HepG2 (cell line): Measurements from ENCODE around the gene CDH1. TPM values are rescaled to one million over a fixed set of nuclear protein-coding genes. Genes with fewer than 3 reads are reported as not detected.

Source experiments
- ATAC-seq: fragments of 200-7000 bp; cut with Tn5 transposase; 3 replicates; pipeline ENCODE4 v1.9.1; 2020; ENCODE audit warnings: mild to moderate bottlenecking, moderate library complexity
- BruUV-seq: library from RNA; stranded (reverse); fragments of 400-500 nt; replicated peaks from 2 replicates; lab custom pipeline; 2021; lab: Mats Ljungman, UMichigan
- CTCF ChIA-PET: fragments of 300-600 bp; formaldehyde crosslinking; extraction: SDS; loops from one replicate; lab custom pipeline; 2021; ENCODE audit warnings: low total read pairs, inconsistent platforms, low intra/inter-chr PET ratio; lab: Yijun Ruan, JAX
- POLR2A ChIA-PET: fragments of 350-600 bp; sonication (Branson Sonifier 250); formaldehyde crosslinking; loops from one replicate; lab custom pipeline; 2020; ENCODE audit warnings: antibody characterized with exemption, inconsistent platforms; lab: Yijun Ruan, JAX
- DNase-seq: peaks from one replicate; pipeline ENCODE4 v3.0.0-alpha.2; 2015; ENCODE audit warnings: low spot score
- FAIRE-seq: peaks from 3 replicates; lab custom pipeline; 2011; peaks lifted over from hg19 to GRCh38; lab: Jason Lieb, UNC
- H2AFZ ChIP-seq: one replicate; pipeline ENCODE4 v1.6.1; 2011; ENCODE audit warnings: low read length, inconsistent platforms
- H3K27ac ChIP-seq: fragments of 300-600 bp; 3 replicates; pipeline ENCODE4 v1.8.0; 2011; ENCODE audit warnings: mixed run types, mild to moderate bottlenecking, mixed read lengths, low read length, inconsistent platforms; ENCODE audit not compliant: insufficient read depth; ENCODE audit errors: extremely low read length
- H3K27me3 ChIP-seq, 2 experiments: fragments of 200-600 bp in 1 of 2; 2 replicates in 1 of 2; 3 replicates in 1 of 2; pipeline versions ENCODE4 v1.6.0 to v1.8.0; 2011; ENCODE audit warnings: low read length in 2 of 2, mild to moderate bottlenecking in 2 of 2, moderate library complexity in 2 of 2, inconsistent platforms in 1 of 2; ENCODE audit not compliant: insufficient read depth in 2 of 2, control insufficient read depth in 1 of 2
- H3K36me3 ChIP-seq, 2 experiments: fragments of 200-600 bp in 1 of 2; replicated peaks in 1 of 2; 2 replicates in 1 of 2; 3 replicates in 1 of 2; pipeline versions ENCODE4 v1.5.1 to v1.8.0; 2011; ENCODE audit warnings: low read length in 2 of 2, inconsistent platforms in 1 of 2; ENCODE audit not compliant: insufficient read depth in 2 of 2, control insufficient read depth in 1 of 2
- H3K4me1 ChIP-seq: 2 replicates; pipeline ENCODE4 v1.5.1; 2012; ENCODE audit warnings: low read length, inconsistent platforms; ENCODE audit not compliant: insufficient read depth
- H3K4me2 ChIP-seq: 2 replicates; pipeline ENCODE4 v1.6.0; 2011; ENCODE audit warnings: low read depth, low read length, inconsistent platforms
- H3K4me3 ChIP-seq, 3 experiments: fragments of 200-600 bp in 1 of 3; sonication (generic), shearing (Covaris generic) in 1 of 3; replicated peaks in 1 of 3; 2 replicates each; pipeline ENCODE4 v1.5.1; 2011 to 2016; ENCODE audit warnings: low read length in 3 of 3, inconsistent platforms in 2 of 3, low read depth in 2 of 3, mild to moderate bottlenecking in 2 of 3, control low read depth in 1 of 3, mixed read lengths in 1 of 3; ENCODE audit not compliant: insufficient read depth in 1 of 3
- H3K79me2 ChIP-seq: one replicate; pipeline ENCODE4 v1.6.1; 2011; ENCODE audit warnings: low read length, inconsistent platforms; ENCODE audit not compliant: insufficient read depth
- H3K9ac ChIP-seq: 2 replicates; pipeline ENCODE4 v1.6.0; 2011; ENCODE audit warnings: mild to moderate bottlenecking, low read depth, low read length, inconsistent platforms; ENCODE audit not compliant: insufficient read depth
- H3K9me3 ChIP-seq: 2 replicates; pipeline ENCODE4 v1.5.1; 2012; ENCODE audit warnings: mild to moderate bottlenecking, low read length
- H4K20me1 ChIP-seq: 2 replicates; pipeline ENCODE4 v1.6.0; 2011; ENCODE audit warnings: inconsistent platforms, mild to moderate bottlenecking, low read length, moderate library complexity; ENCODE audit not compliant: insufficient read depth
- NCOA2 ChIP-seq: sonication (generic); formaldehyde crosslinking; IDR thresholded peaks from 2 replicates; pipeline ENCODE4 v1.8.0; 2022; ENCODE audit warnings: inconsistent platforms
- PLRG1 ChIP-seq: fragments of 450-650 bp; conservative IDR thresholded peaks from 2 replicates; pipeline ENCODE4 v1.6.1; 2016
- RARG ChIP-seq: sonication (generic); formaldehyde crosslinking; IDR thresholded peaks from 2 replicates; pipeline ENCODE4 v1.4.0; 2020; ENCODE audit warnings: low read depth, mild to moderate bottlenecking, missing genetic modification reagents
- ZMYM2 ChIP-seq: sonication (generic); formaldehyde crosslinking; IDR thresholded peaks from 2 replicates; pipeline ENCODE4 v1.8.0; 2022; ENCODE audit warnings: mild to moderate bottlenecking, missing genetic modification reagents
- ZNF879 ChIP-seq: sonication (generic); formaldehyde crosslinking; IDR thresholded peaks from 2 replicates; pipeline ENCODE4 v1.8.1; 2023; ENCODE audit warnings: missing genetic modification reagents
- WGBS: methylation state at CpG from one replicate; pipeline ENCODE4 v1.1.6; 2017; ENCODE audit warnings: low lambda C conversion rate; 5-methylcytosine and 5-hydroxymethylcytosine counted together
- in situ Hi-C: cut with HindIII; loops from 2 replicates; pipeline ENCODE4 v1.10.0; 2017; ENCODE audit warnings: low pct_unique_long_range_greater_than_20kb; ENCODE audit not compliant: extremely low pct_ligation_motif_present
- intact Hi-C: fragments of 100-400 bp; cut with micrococcal nuclease; formaldehyde crosslinking; loops from one replicate; pipeline ENCODE4 v1.10.0; 2022; ENCODE audit not compliant: unreplicated experiment
- polyA plus RNA-seq, 8 experiments: library from polyadenylated mRNA; depleted of rRNA in 3 of 8; stranded (reverse) in 7 of 8; unstranded in 1 of 8; fragments of >200 nt; fragmentation: Illumina TruSeq in 4 of 8; extraction: Trizol in 4 of 8; gene quantifications; 2 replicates each; pipeline versions ENCODE4 v1.2.1 to v1.2.3, GENCODE V29; 2011 to 2016; ENCODE audit warnings: low read depth in 4 of 8, missing spikeins in 1 of 8, mixed read lengths in 1 of 8; ENCODE audit not compliant: insufficient read depth in 1 of 8
- total RNA-seq, 5 experiments: library from RNA; depleted of rRNA; stranded (reverse); fragments of >200 nt; fragmentation: Illumina TruSeq; extraction: Trizol; gene quantifications; 2 replicates each; pipeline ENCODE4 v1.2.3, GENCODE V29; 2016; ENCODE audit warnings: low read depth in 1 of 5
- TF ChIP-seq, protein P1 (sequence below): sonication (generic); formaldehyde crosslinking; IDR thresholded peaks from 2 replicates; pipeline ENCODE4 v1.4.0; 2020; ENCODE audit warnings: missing genetic modification reagents, borderline replicate concordance
- TF ChIP-seq, protein P2 (sequence below): sonication (generic); formaldehyde crosslinking; IDR thresholded peaks from 2 replicates; pipeline ENCODE4 v1.9.0; 2022; ENCODE audit warnings: missing genetic modification reagents, mild to moderate bottlenecking, borderline replicate concordance

Gene CDH1
- total and polyA plus RNA-seq, 2 of the 13 experiments (the other 11 are each of a cell fraction or from before 2014, with no cell fraction given): 0.95 to 9.8 TPM

DNA sequence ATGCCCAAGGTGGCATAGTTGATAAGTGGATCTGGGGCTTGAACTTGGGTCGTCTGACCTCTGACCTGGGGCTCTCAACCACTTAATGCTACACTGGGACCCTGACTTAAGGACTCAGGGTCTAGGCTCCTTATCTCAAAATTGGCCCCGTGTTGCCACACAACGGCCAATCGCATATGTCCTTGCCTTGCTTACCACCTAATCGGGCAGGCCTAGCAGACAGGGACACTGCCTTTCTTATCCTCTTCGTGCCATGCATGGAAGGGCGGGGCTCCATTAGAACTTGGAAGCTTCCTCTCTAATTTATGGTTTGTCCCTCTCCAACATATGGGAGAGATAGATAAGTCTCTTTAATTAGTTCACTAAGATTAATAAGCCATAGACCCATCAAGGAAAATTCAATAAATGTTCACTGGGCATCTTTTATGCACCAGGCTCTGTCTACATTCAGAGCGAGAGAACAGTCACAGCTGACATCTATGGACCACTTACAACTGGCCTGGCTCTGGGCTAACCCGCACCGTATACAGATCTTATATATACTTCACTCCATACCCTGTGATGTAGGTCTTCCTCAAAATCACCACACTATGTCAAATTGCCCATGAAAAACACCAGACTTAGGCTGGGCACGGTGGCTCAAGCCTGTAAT lies 35.1 kb downstream of the CDH1 start:
- H3K9me3 ChIP-seq: no peaks in the 10 kb centered on the region
- no TSS peak for BruUV-seq

More for the DNA sequence above, 35.1 kb downstream of the CDH1 start:
- ChIA-PET POLR2A (no interaction called here), CTCF (no interaction called here)
- FAIRE-seq: no peak
- no peaks in the 10 kb centered on the region for H3K4me1 ChIP-seq
- no peak overlapping the region for H3K4me2 ChIP-seq
- TF ChIP-seq, protein P1, sequence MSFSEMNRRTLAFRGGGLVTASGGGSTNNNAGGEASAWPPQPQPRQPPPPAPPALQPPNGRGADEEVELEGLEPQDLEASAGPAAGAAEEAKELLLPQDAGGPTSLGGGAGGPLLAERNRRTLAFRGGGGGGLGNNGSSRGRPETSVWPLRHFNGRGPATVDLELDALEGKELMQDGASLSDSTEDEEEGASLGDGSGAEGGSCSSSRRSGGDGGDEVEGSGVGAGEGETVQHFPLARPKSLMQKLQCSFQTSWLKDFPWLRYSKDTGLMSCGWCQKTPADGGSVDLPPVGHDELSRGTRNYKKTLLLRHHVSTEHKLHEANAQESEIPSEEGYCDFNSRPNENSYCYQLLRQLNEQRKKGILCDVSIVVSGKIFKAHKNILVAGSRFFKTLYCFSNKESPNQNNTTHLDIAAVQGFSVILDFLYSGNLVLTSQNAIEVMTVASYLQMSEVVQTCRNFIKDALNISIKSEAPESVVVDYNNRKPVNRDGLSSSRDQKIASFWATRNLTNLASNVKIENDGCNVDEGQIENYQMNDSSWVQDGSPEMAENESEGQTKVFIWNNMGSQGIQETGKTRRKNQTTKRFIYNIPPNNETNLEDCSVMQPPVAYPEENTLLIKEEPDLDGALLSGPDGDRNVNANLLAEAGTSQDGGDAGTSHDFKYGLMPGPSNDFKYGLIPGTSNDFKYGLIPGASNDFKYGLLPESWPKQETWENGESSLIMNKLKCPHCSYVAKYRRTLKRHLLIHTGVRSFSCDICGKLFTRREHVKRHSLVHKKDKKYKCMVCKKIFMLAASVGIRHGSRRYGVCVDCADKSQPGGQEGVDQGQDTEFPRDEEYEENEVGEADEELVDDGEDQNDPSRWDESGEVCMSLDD (CRISPR knock-in tag): no peak
- TF ChIP-seq ZNF879 (CRISPR knock-in tag): no peak
- no peak for TF ChIP-seq PLRG1
- no peak for TF ChIP-seq ZMYM2 (CRISPR knock-in tag)
- no peak for TF ChIP-seq NCOA2
- TF ChIP-seq RARG (CRISPR knock-in tag): no peak
- TF ChIP-seq, protein P2, sequence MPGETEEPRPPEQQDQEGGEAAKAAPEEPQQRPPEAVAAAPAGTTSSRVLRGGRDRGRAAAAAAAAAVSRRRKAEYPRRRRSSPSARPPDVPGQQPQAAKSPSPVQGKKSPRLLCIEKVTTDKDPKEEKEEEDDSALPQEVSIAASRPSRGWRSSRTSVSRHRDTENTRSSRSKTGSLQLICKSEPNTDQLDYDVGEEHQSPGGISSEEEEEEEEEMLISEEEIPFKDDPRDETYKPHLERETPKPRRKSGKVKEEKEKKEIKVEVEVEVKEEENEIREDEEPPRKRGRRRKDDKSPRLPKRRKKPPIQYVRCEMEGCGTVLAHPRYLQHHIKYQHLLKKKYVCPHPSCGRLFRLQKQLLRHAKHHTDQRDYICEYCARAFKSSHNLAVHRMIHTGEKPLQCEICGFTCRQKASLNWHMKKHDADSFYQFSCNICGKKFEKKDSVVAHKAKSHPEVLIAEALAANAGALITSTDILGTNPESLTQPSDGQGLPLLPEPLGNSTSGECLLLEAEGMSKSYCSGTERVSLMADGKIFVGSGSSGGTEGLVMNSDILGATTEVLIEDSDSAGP (CRISPR knock-in tag): no peak
- H3K79me2 ChIP-seq: no peaks in the 10 kb centered on the region
- no peaks in the 10 kb centered on the region for H3K27me3 ChIP-seq
- H3K36me3 ChIP-seq: no peaks in the 10 kb centered on the region
- H3K27ac ChIP-seq: no peak overlapping the region
- no peaks in the 10 kb centered on the region for H4K20me1 ChIP-seq
- ATAC-seq: no peak
- in situ Hi-C loops (no loop called here), intact Hi-C loops (no loop called here)
- WGBS: 93% methylated on average over 11 of the region's 11 CpGs
- DNase-seq: no peak
- H2AFZ ChIP-seq: no peak overlapping the region
- no peak overlapping the region for H3K9ac ChIP-seq
- no peak overlapping the region for H3K4me3 ChIP-seq
